ENCODE measurements around the gene PTPRJ. TPM values are rescaled to one million over a fixed set of nuclear protein-coding genes. Genes with fewer than 3 reads are reported as not detected.

The PTPRJ gene
- total and polyA plus RNA-seq, 2 donors (not counting 3 experiments of a cell fraction or from before 2014, with no cell fraction given), result 3.1 to 7.7 TPM

DNA sequence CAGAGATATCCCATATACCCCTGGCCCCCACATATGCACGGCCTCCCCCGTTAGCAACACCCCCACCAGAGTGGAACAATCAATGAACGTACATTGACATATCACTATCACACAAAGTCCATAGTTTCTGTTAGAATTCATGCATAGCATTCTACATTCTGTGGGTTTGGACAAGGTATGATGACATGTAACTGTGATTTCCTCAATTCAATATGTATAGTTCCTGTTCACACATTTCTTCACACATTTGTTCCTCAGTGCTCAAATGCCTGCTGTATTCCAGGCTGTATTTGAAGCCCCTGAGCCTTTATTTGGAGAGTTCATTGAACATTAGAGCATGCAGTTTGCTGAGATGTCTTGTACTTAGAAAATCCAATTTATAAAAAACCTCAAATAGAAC, 69.9 kb downstream of the PTPRJ start:
- Histone ChIP-seq H3K9me1 (replicated peaks; ENCODE audit: control insufficient read depth, extremely low read depth, insufficient read depth, low read length) (no peaks in the 10 kb centered on the region), H3K36me3 (ENCODE audit: control insufficient read depth in 2 of 2, extremely low read depth in 1 of 2, insufficient read depth in 2 of 2, low read length in 2 of 2) (no peaks in the 10 kb centered on the region), H3K4me2 (ENCODE audit: insufficient read depth, low read length) (no peak overlapping the region), H3K27me3 (ENCODE audit: control insufficient read depth in 2 of 2, insufficient read depth in 2 of 2, low read length in 2 of 2) (no peaks in the 10 kb centered on the region), H2AFZ (ENCODE audit: low read depth, low read length) (no peak overlapping the region), H3K4me1 (ENCODE audit: control insufficient read depth, extremely low read depth, insufficient read depth, low read length) (no peaks in the 10 kb centered on the region), H3K9me3 (replicated peaks; ENCODE audit: control insufficient read depth, insufficient read depth, low read length) (no peaks in the 10 kb centered on the region), H3K4me3 (replicated peaks in 1 of 3; ENCODE audit: insufficient read depth in 1 of 3, low read depth in 1 of 3, low read length in 3 of 3) (no peak overlapping the region), H3K27ac (ENCODE audit: insufficient read depth, low read depth, low read length) (no peak overlapping the region), H3K9ac (replicated peaks; ENCODE audit: extremely low read depth, insufficient read depth, low read length) (no peak overlapping the region), H3K79me2 (ENCODE audit: control insufficient read depth, insufficient read depth, low read length) (no peaks in the 10 kb centered on the region), H4K20me1 (replicated peaks; ENCODE audit: control insufficient read depth, extremely low read depth, insufficient read depth, low read length) (no peaks in the 10 kb centered on the region)
- intact Hi-C loops (cut with micrococcal nuclease), result no loop called here
- dilution Hi-C loops (cut with MboI; ENCODE audit: extremely low pct_ligation_motif_present, low sequenced_read_pairs), result no loop called here
- DNase-seq (ENCODE audit: low read depth, low spot score) (no peak), FAIRE-seq (peak; percentile 12)
- no TSS peak for BruUV-seq (replicated peaks)
- TF ChIP-seq EZH2 (IDR thresholded peaks at IDR 0.05; ENCODE audit: borderline replicate concordance, low read depth, low read length, severe bottlenecking) (no peak), POLR2AphosphoS5 (IDR thresholded peaks at IDR 0.05; ENCODE audit: insufficient read depth, low read depth, low read length) (no peak), GATA2 (IDR thresholded peaks at IDR 0.05; ENCODE audit: insufficient read depth, insufficient read length, low read depth, low read length) (no peak), FOS (IDR thresholded peaks at IDR 0.05; ENCODE audit: borderline replicate concordance, insufficient read depth, low read length) (no peak), MYC (IDR thresholded peaks at IDR 0.05; ENCODE audit: low read depth, low read length) (no peak), JUN (IDR thresholded peaks at IDR 0.05; ENCODE audit: borderline replicate concordance, insufficient read depth, insufficient read length, low read depth) (no peak)
- TF ChIP-seq, protein P1, sequence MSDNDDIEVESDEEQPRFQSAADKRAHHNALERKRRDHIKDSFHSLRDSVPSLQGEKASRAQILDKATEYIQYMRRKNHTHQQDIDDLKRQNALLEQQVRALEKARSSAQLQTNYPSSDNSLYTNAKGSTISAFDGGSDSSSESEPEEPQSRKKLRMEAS (IDR thresholded peaks at IDR 0.05; ENCODE audit: insufficient read depth, insufficient read length), result no peak
- ChIA-PET CTCF (no interaction called here), POLR2A (no interaction called here)

DNA sequence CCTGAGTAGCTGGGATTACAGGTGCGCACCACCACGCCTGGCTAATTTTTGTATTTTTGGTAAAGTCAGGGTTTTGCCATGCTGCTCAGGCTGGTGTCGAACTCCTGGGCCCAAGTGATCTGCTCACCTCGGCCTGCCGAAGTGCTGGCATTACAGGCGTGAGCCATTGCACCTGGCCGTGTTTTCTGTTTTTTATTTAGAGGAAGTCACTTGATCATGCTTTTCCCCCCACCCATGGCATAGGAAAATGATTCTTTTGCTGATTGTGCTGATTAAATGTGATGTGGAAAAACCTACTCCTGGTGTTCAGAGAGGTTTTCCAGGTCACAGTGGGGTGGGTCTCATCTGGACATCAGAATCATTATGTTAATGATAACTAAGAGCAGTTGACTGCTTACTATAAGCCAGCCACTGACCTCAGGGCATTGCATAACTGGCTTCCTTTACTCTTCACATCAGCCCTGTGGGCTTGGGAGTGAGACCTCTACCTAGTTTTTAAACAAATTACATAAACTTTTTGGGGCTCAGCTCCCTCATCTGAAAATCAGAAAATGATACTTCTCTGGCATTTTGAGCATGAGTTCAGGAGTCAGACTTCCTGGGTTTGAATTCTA, 71.0 kb downstream of the PTPRJ start:
- POLR2A ChIA-PET, result no interaction called here
- Histone ChIP-seq H3K4me3 (replicated peaks in 1 of 3; ENCODE audit: insufficient read depth in 1 of 3, low read depth in 1 of 3, low read length in 3 of 3) (no peak overlapping the region), H3K79me2 (ENCODE audit: control insufficient read depth, insufficient read depth, low read length) (no peaks in the 10 kb centered on the region), H3K27ac (ENCODE audit: insufficient read depth, low read depth, low read length) (no peak overlapping the region), H4K20me1 (replicated peaks; ENCODE audit: control insufficient read depth, extremely low read depth, insufficient read depth, low read length) (no peaks in the 10 kb centered on the region), H2AFZ (ENCODE audit: low read depth, low read length) (no peak overlapping the region), H3K4me1 (ENCODE audit: control insufficient read depth, extremely low read depth, insufficient read depth, low read length) (no peaks in the 10 kb centered on the region), H3K27me3 (ENCODE audit: control insufficient read depth in 2 of 2, insufficient read depth in 2 of 2, low read length in 2 of 2) (no peaks in the 10 kb centered on the region), H3K9me3 (replicated peaks; ENCODE audit: control insufficient read depth, insufficient read depth, low read length) (no peaks in the 10 kb centered on the region), H3K9ac (replicated peaks; ENCODE audit: extremely low read depth, insufficient read depth, low read length) (no peak overlapping the region), H3K4me2 (ENCODE audit: insufficient read depth, low read length) (no peak overlapping the region), H3K9me1 (replicated peaks; ENCODE audit: control insufficient read depth, extremely low read depth, insufficient read depth, low read length) (no peaks in the 10 kb centered on the region), H3K36me3 (ENCODE audit: control insufficient read depth in 2 of 2, extremely low read depth in 1 of 2, insufficient read depth in 2 of 2, low read length in 2 of 2) (no peaks in the 10 kb centered on the region)
- intact Hi-C loops (cut with micrococcal nuclease), result no loop called here
- CTCF ChIA-PET, result interaction anchor here (1.0 to 1.4 kb wide), 2 partner anchors 17 to 33 kb away, joined by 3 read pairs; no protein-coding TSS in a partner anchor
- no peak for DNase-seq (ENCODE audit: low read depth, low spot score)
- TF ChIP-seq, protein P2, sequence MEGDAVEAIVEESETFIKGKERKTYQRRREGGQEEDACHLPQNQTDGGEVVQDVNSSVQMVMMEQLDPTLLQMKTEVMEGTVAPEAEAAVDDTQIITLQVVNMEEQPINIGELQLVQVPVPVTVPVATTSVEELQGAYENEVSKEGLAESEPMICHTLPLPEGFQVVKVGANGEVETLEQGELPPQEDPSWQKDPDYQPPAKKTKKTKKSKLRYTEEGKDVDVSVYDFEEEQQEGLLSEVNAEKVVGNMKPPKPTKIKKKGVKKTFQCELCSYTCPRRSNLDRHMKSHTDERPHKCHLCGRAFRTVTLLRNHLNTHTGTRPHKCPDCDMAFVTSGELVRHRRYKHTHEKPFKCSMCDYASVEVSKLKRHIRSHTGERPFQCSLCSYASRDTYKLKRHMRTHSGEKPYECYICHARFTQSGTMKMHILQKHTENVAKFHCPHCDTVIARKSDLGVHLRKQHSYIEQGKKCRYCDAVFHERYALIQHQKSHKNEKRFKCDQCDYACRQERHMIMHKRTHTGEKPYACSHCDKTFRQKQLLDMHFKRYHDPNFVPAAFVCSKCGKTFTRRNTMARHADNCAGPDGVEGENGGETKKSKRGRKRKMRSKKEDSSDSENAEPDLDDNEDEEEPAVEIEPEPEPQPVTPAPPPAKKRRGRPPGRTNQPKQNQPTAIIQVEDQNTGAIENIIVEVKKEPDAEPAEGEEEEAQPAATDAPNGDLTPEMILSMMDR (IDR thresholded peaks at IDR 0.05; ENCODE audit: extremely low read depth in 1 of 2, insufficient read depth in 1 of 2, low read depth in 1 of 2, low read length in 2 of 2), result no peak
- TF ChIP-seq POLR2A (IDR thresholded peaks at IDR 0.05; ENCODE audit: low read depth, low read length), result no peak
- dilution Hi-C loops (cut with MboI; ENCODE audit: extremely low pct_ligation_motif_present, low sequenced_read_pairs), result no loop called here
- no peak for FAIRE-seq
- BruUV-seq (replicated peaks), result no TSS peak

Measured in endothelial cell of umbilical vein (primary cell).